ENCODE data around the gene WDR59. TPM values are rescaled to one million over a fixed set of nuclear protein-coding genes. Genes with fewer than 3 reads are reported as not detected.

WDR59 gene
- total and polyA plus RNA-seq, 7 donors: 6.2 to 40.7 (median 20.3) TPM

DNA sequence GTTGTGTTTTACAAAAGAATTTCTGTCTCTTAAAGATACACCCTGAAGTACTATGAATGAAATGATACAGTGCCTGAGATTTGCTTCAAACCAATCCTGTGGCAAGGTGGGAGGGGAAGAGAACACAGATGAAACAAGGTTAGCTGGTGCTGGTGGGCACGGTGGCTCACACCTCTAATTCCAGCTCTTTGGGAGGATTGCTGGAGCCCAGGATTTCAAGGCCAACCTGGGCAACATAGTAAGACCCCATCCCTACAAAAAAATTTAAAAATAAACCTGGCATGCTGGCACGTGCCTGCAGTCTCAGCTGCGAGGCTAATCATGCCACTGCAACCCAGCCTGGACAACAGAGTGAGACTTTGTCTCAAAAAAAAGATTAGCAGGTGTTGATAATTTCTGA, 143.0 kb downstream of the WDR59 start:
- H3K4me3 ChIP-seq: no peak overlapping the region
- H3K27me3 ChIP-seq: no peaks in the 10 kb centered on the region
- no peaks in the 10 kb centered on the region for H3K36me3 ChIP-seq
- H3K9me3 ChIP-seq: no peaks in the 10 kb centered on the region
- no peak for TF ChIP-seq POLR2A (IDR thresholded peaks at IDR 0.05)
- no peak for TF ChIP-seq POLR2AphosphoS5 (IDR thresholded peaks at IDR 0.05)
- TF ChIP-seq, protein P1, sequence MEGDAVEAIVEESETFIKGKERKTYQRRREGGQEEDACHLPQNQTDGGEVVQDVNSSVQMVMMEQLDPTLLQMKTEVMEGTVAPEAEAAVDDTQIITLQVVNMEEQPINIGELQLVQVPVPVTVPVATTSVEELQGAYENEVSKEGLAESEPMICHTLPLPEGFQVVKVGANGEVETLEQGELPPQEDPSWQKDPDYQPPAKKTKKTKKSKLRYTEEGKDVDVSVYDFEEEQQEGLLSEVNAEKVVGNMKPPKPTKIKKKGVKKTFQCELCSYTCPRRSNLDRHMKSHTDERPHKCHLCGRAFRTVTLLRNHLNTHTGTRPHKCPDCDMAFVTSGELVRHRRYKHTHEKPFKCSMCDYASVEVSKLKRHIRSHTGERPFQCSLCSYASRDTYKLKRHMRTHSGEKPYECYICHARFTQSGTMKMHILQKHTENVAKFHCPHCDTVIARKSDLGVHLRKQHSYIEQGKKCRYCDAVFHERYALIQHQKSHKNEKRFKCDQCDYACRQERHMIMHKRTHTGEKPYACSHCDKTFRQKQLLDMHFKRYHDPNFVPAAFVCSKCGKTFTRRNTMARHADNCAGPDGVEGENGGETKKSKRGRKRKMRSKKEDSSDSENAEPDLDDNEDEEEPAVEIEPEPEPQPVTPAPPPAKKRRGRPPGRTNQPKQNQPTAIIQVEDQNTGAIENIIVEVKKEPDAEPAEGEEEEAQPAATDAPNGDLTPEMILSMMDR (IDR thresholded peaks at IDR 0.05): no peak
- TF ChIP-seq EP300 (IDR thresholded peaks at IDR 0.05): no peak
- H3K27ac ChIP-seq: no peak overlapping the region
- intact Hi-C loops (cut with DNase I): no loop called here
- 63 to 75% methylated on average over 3 of the region's 3 CpGs for WGBS, 2 donors
- peaks cover 0 to 11% (median 3%) of the 10 kb centered on the region in 4 donors for H3K4me1 ChIP-seq
- no peak for DNase-seq

GRCh38 chr16:74841469-74841868, 143.5 kb downstream of the WDR59 start:
- Histone ChIP-seq H3K36me3 (no peaks in the 10 kb centered on the region), H3K27ac (no peak overlapping the region), H3K27me3 (no peaks in the 10 kb centered on the region), H3K9me3 (no peaks in the 10 kb centered on the region), H3K4me3 (no peak overlapping the region), H3K4me1 (peaks cover 0 to 16% (median 7%) of the 10 kb centered on the region in 4 donors)
- no peak for DNase-seq
- TF ChIP-seq, protein P1 (IDR thresholded peaks at IDR 0.05): no peak
- TF ChIP-seq POLR2A (IDR thresholded peaks at IDR 0.05) (no peak), EP300 (IDR thresholded peaks at IDR 0.05) (no peak), POLR2AphosphoS5 (IDR thresholded peaks at IDR 0.05) (no peak)
- intact Hi-C loops (cut with DNase I): no loop called here
- 68 to 83% methylated on average over 2 of the region's 2 CpGs for WGBS, 2 donors

DNA sequence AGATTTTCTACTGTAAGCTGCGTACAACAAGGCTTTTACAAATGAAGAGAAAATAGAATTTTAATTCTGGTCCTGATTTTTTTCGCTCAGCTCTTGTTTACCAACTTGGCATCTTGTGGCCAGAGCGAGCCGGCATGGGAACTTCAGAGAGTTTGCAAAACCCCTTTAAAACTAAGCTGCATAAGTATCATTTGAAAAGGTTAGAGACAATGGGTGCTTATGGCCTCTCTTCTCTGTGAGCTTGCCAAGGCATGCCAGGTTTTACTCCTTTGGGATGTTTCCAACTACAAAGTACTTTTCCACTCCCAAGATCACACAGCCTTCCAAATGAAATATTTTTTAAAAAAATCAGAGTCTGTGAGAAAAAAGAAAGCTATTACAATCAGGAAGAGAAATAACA, 147.9 kb downstream of the WDR59 start:
- H3K36me3 ChIP-seq: no peaks in the 10 kb centered on the region
- peak overlapping the region in 3 of 4 donors; percentile 50 to 65 (median 60) for H3K27ac ChIP-seq
- intact Hi-C loops (cut with DNase I): no loop called here
- TF ChIP-seq EP300 (IDR thresholded peaks at IDR 0.05): no peak
- TF ChIP-seq POLR2AphosphoS5 (IDR thresholded peaks at IDR 0.05): no peak
- WGBS, 2 donors: 64 to 85% methylated on average over 4 of the region's 4 CpGs
- no peaks in the 10 kb centered on the region for H3K9me3 ChIP-seq
- H3K4me1 ChIP-seq: peaks cover 0 to 14% (median 9%) of the 10 kb centered on the region in 4 donors
- DNase-seq: no peak
- no peak overlapping the region for H3K4me3 ChIP-seq
- no peaks in the 10 kb centered on the region for H3K27me3 ChIP-seq

DNA sequence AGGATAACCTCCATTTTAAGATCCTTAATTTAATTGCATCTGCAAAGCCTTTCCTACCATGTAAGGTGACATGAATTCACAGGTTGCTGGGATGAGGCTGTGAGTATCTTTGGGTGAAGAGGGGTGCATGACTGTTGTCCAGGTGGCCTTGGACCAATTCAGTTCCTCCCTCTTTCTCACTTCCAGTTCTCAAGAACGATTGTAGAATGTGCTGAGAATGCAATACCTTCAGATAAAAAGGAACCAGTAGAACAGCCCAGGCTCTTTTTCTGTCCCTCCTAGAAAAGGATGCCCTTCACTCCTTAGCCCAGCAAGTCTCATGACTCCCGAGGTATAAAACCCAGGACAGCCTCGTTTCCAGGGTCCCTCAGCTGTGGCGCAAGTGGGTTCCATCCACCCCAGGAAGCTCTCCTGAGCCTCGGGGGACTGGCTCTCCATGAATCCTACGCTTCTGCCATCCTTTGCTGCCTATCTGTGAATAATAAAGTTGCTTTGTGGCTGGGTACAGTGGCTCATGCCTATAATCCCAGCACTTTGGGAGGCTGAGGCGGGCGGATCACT, 148.7 kb downstream of the WDR59 start:
- intact Hi-C loops (cut with DNase I): no loop called here

GRCh38 chr16:74832228-74832627, 152.7 kb downstream of the WDR59 start:
- WGBS, 2 donors: 68 to 78% methylated on average over 5 of the region's 5 CpGs
- TF ChIP-seq POLR2AphosphoS5 (IDR thresholded peaks at IDR 0.05) (no peak), EP300 (IDR thresholded peaks at IDR 0.05) (no peak), POLR2A (IDR thresholded peaks at IDR 0.05) (no peak)
- TF ChIP-seq, protein P1 (IDR thresholded peaks at IDR 0.05): no peak
- Histone ChIP-seq H3K27ac (no peak overlapping the region), H3K9me3 (peaks cover 0 to 10% (median 2%) of the 10 kb centered on the region in 4 donors), H3K36me3 (no peaks in the 10 kb centered on the region), H3K4me3 (no peak overlapping the region), H3K27me3 (no peaks in the 10 kb centered on the region), H3K4me1 (peaks cover 0 to 9% (median 7%) of the 10 kb centered on the region in 4 donors)
- intact Hi-C loops (cut with DNase I): no loop called here
- DNase-seq: no peak

More for the DNA sequence above, 148.7 kb downstream of the WDR59 start:
- H3K27ac ChIP-seq: peak overlapping the region in 1 of 4 donors; percentile 50
- no peak overlapping the region for H3K4me3 ChIP-seq
- 83 to 85% methylated on average over 8 of the region's 8 CpGs for WGBS, 2 donors
- DNase-seq: no peak
- H3K9me3 ChIP-seq: no peaks in the 10 kb centered on the region
- no peaks in the 10 kb centered on the region for H3K36me3 ChIP-seq
- H3K4me1 ChIP-seq: peaks cover 0 to 11% (median 9%) of the 10 kb centered on the region in 4 donors
- no peak for TF ChIP-seq EP300 (IDR thresholded peaks at IDR 0.05)
- TF ChIP-seq POLR2A (IDR thresholded peaks at IDR 0.05): no peak
- TF ChIP-seq, protein P1 (IDR thresholded peaks at IDR 0.05): no peak
- TF ChIP-seq POLR2AphosphoS5 (IDR thresholded peaks at IDR 0.05): no peak
- no peaks in the 10 kb centered on the region for H3K27me3 ChIP-seq
